KMS-11 (cell line): ENCODE data around the gene LGALS9B.
"Not testable (repeated sequence)": the region's sequence is repeated elsewhere in the genome, so short reads cannot be mapped to it uniquely, and the experiment has no call there.

ENCODE experiments used
- H2AFZ ChIP-seq: fragments of 200-600 bp; sonication (generic); 2 replicates; pipeline ENCODE4 v1.6.1; 2016; ENCODE audit warnings: antibody characterized with exemption, mixed run types, low read depth
- H3K27ac ChIP-seq: fragments of 200-600 bp; sonication (generic); 2 replicates; pipeline ENCODE4 v1.6.1; 2016; ENCODE audit warnings: mild to moderate bottlenecking, mixed run types
- H3K27me3 ChIP-seq: fragments of 200-600 bp; sonication (generic); 2 replicates; pipeline ENCODE4 v1.6.1; 2017; ENCODE audit warnings: mild to moderate bottlenecking, low read depth, mixed run types, moderate library complexity; ENCODE audit not compliant: insufficient read depth
- H3K36me3 ChIP-seq: fragments of 200-600 bp; sonication (generic); 2 replicates; pipeline ENCODE4 v1.6.1; 2017; ENCODE audit warnings: mild to moderate bottlenecking, mixed run types; ENCODE audit not compliant: insufficient read depth
- H3K4me1 ChIP-seq: fragments of 200-600 bp; sonication (generic); 2 replicates; pipeline ENCODE4 v1.6.1; 2016; ENCODE audit warnings: mild to moderate bottlenecking, low read depth, mixed run types; ENCODE audit not compliant: poor library complexity, severe bottlenecking
- H3K4me2 ChIP-seq: fragments of 200-600 bp; sonication (generic); 2 replicates; pipeline ENCODE4 v1.7.0; 2016; ENCODE audit warnings: mild to moderate bottlenecking, mixed run types
- H3K4me3 ChIP-seq: fragments of 200-600 bp; sonication (generic); IDR thresholded peaks from 2 replicates; pipeline ENCODE4 v1.6.1; 2017; ENCODE audit warnings: low read depth, low read length, mixed read lengths; ENCODE audit not compliant: insufficient read depth
- H3K79me2 ChIP-seq: fragments of 200-600 bp; sonication (generic); 2 replicates; pipeline ENCODE4 v1.6.1; 2016; ENCODE audit warnings: low read depth, mixed run types; ENCODE audit not compliant: insufficient read depth
- H3K9ac ChIP-seq: fragments of 200-600 bp; sonication (generic); 2 replicates; pipeline ENCODE4 v1.6.1; 2016; ENCODE audit warnings: mild to moderate bottlenecking, mixed run types
- H4K20me1 ChIP-seq: fragments of 200-600 bp; sonication (generic); 2 replicates; pipeline ENCODE4 v1.6.1; 2016; ENCODE audit warnings: mild to moderate bottlenecking, mixed run types; ENCODE audit not compliant: insufficient read depth

The LGALS9B gene

GRCh38 chr17:20447534-20448321 is 19.6 kb downstream of the LGALS9B start:
- not testable (repeated sequence) for H4K20me1 ChIP-seq, H3K9ac ChIP-seq, H3K4me2 ChIP-seq, H3K27ac ChIP-seq, H3K79me2 ChIP-seq, H3K27me3 ChIP-seq, H3K4me3 ChIP-seq, H3K36me3 ChIP-seq, H2AFZ ChIP-seq, H3K4me1 ChIP-seq

- not testable (repeated sequence) for H2AFZ ChIP-seq, H3K4me2 ChIP-seq, H3K27me3 ChIP-seq, H3K27ac ChIP-seq, H3K9ac ChIP-seq, H3K79me2 ChIP-seq, H3K36me3 ChIP-seq, H4K20me1 ChIP-seq, H3K4me1 ChIP-seq, H3K4me3 ChIP-seq
Observed at GRCh38 chr17:20446895-20447294, 20.4 kb downstream of the LGALS9B start.

- not testable (repeated sequence) for H2AFZ ChIP-seq, H3K27me3 ChIP-seq, H3K79me2 ChIP-seq, H3K4me3 ChIP-seq, H3K27ac ChIP-seq, H3K4me1 ChIP-seq, H4K20me1 ChIP-seq, H3K4me2 ChIP-seq, H3K36me3 ChIP-seq, H3K9ac ChIP-seq
Observed at GRCh38 chr17:20444581-20445236, 22.6 kb downstream of the LGALS9B start.

GRCh38 chr17:20444173-20444572 is 23.2 kb downstream of the LGALS9B start:
- not testable (repeated sequence) for H3K27me3 ChIP-seq

GRCh38 chr17:20443632-20444031 is 23.7 kb downstream of the LGALS9B start:
- not testable (repeated sequence) for H4K20me1 ChIP-seq, H3K79me2 ChIP-seq, H3K4me2 ChIP-seq, H3K27me3 ChIP-seq, H3K4me3 ChIP-seq, H3K4me1 ChIP-seq, H2AFZ ChIP-seq, H3K9ac ChIP-seq, H3K27ac ChIP-seq, H3K36me3 ChIP-seq

More at GRCh38 chr17:20444173-20444572, 23.2 kb downstream of the LGALS9B start:
- H3K36me3 ChIP-seq, H3K4me3 ChIP-seq, H2AFZ ChIP-seq, H3K4me2 ChIP-seq, H3K9ac ChIP-seq, H4K20me1 ChIP-seq, H3K4me1 ChIP-seq, H3K27ac ChIP-seq, H3K79me2 ChIP-seq: not testable (repeated sequence)

- not testable (repeated sequence) for H3K79me2 ChIP-seq, H3K4me1 ChIP-seq, H3K4me3 ChIP-seq, H4K20me1 ChIP-seq, H3K4me2 ChIP-seq, H3K27ac ChIP-seq, H2AFZ ChIP-seq, H3K36me3 ChIP-seq, H3K9ac ChIP-seq, H3K27me3 ChIP-seq
Observed at GRCh38 chr17:20440665-20441064, 26.7 kb downstream of the LGALS9B start.

- not testable (repeated sequence) for H3K4me1 ChIP-seq, H3K79me2 ChIP-seq, H3K27ac ChIP-seq, H3K36me3 ChIP-seq, H4K20me1 ChIP-seq, H3K9ac ChIP-seq, H2AFZ ChIP-seq, H3K4me2 ChIP-seq, H3K27me3 ChIP-seq, H3K4me3 ChIP-seq
Observed at GRCh38 chr17:20435166-20435565, 32.2 kb downstream of the LGALS9B start.

- not testable (repeated sequence) for H3K9ac ChIP-seq, H3K4me1 ChIP-seq, H2AFZ ChIP-seq, H4K20me1 ChIP-seq, H3K27ac ChIP-seq, H3K79me2 ChIP-seq, H3K4me2 ChIP-seq, H3K4me3 ChIP-seq, H3K36me3 ChIP-seq, H3K27me3 ChIP-seq
Observed at GRCh38 chr17:20433382-20433781, 34.0 kb downstream of the LGALS9B start.

GRCh38 chr17:20427264-20427663 is 40.1 kb downstream of the LGALS9B start:
- not testable (repeated sequence) for H3K36me3 ChIP-seq, H3K27ac ChIP-seq, H3K4me3 ChIP-seq, H3K9ac ChIP-seq, H3K27me3 ChIP-seq, H3K4me1 ChIP-seq, H4K20me1 ChIP-seq, H2AFZ ChIP-seq, H3K79me2 ChIP-seq, H3K4me2 ChIP-seq

- not testable (repeated sequence) for H4K20me1 ChIP-seq, H3K79me2 ChIP-seq, H3K4me1 ChIP-seq, H3K27ac ChIP-seq, H3K9ac ChIP-seq, H3K36me3 ChIP-seq, H3K4me3 ChIP-seq, H2AFZ ChIP-seq, H3K27me3 ChIP-seq, H3K4me2 ChIP-seq
Observed at GRCh38 chr17:20422826-20423225, 44.5 kb downstream of the LGALS9B start.
